K562 (cell line): ENCODE measurements around the gene GPR153. TPM values are rescaled to one million over a fixed set of nuclear protein-coding genes. Genes with fewer than 3 reads are reported as not detected.

ENCODE experiments used
- CEBPZ ChIP-seq: fragments of 150-350 bp; IDR thresholded peaks from 2 replicates; pipeline ENCODE4 v1.6.1; 2014; ENCODE audit warnings: low read depth, mild to moderate bottlenecking, low read length, borderline replicate concordance
- E2F1 ChIP-seq: sonication (generic); formaldehyde crosslinking; IDR thresholded peaks from 2 replicates; pipeline ENCODE4 v1.8.1; 2023; ENCODE audit warnings: mild to moderate bottlenecking, missing genetic modification reagents, moderate library complexity
- EGR1 ChIP-seq: fragments of 450-650 bp; conservative IDR thresholded peaks from 2 replicates; pipeline ENCODE4 v1.6.1; 2017; ENCODE audit warnings: mild to moderate bottlenecking
- GTF3C2 ChIP-seq: IDR thresholded peaks from 3 replicates; pipeline ENCODE4 v1.6.1; 2011; ENCODE audit warnings: borderline replicate concordance, mild to moderate bottlenecking, moderate library complexity; ENCODE audit not compliant: insufficient read length; ENCODE audit errors: extremely low read depth
- MEF2A ChIP-seq: IDR thresholded peaks from 2 replicates; pipeline ENCODE4 v1.6.1; 2011; ENCODE audit warnings: low read depth, mild to moderate bottlenecking, low read length, moderate library complexity; ENCODE audit not compliant: control insufficient read depth
- NFIC ChIP-seq: fragments of 450-650 bp; IDR thresholded peaks from 2 replicates; pipeline ENCODE4 v1.6.1; 2017; ENCODE audit warnings: mild to moderate bottlenecking, inconsistent platforms
- RERE ChIP-seq: sonication (generic); formaldehyde crosslinking; IDR thresholded peaks from 2 replicates; pipeline ENCODE4 v1.8.0; 2023; ENCODE audit warnings: missing genetic modification reagents, mild to moderate bottlenecking, borderline replicate concordance
- ZBTB2 ChIP-seq: fragments of 450-650 bp; IDR thresholded peaks from 2 replicates; pipeline ENCODE4 v1.6.1; 2016; ENCODE audit warnings: antibody characterized with exemption
- ZNF316 ChIP-seq: fragments of 450-650 bp; IDR thresholded peaks from 2 replicates; pipeline ENCODE4 v1.6.1; 2016
- polyA plus RNA-seq, 8 experiments: library from polyadenylated mRNA; depleted of rRNA in 4 of 8; stranded (reverse) in 5 of 8; unstranded in 3 of 8; fragments of >200 nt; fragmentation: Nextera tagmentation in 2 of 8; fragmentation: Illumina TruSeq in 1 of 8; extraction: Ambion mirVana in 2 of 8; extraction: Trizol in 1 of 8; gene quantifications; 2 replicates each; pipeline versions ENCODE4 v1.2.1 to v1.2.3, GENCODE V29; 2011 to 2014; ENCODE audit warnings: inconsistent platforms in 1 of 8, missing spikeins in 1 of 8
- total RNA-seq, 7 experiments: library from RNA; depleted of rRNA in 6 of 7; stranded (reverse); fragments of >200 nt in 6 of 7; fragmentation: Illumina TruSeq in 2 of 7; extraction: Trizol in 2 of 7; gene quantifications; 2 replicates each; pipeline versions ENCODE4 v1.2.1 to v1.2.3, GENCODE V29; 2011 to 2021; ENCODE audit warnings: low replicate concordance in 1 of 7

GPR153 gene
- total and polyA plus RNA-seq, 9 of the 15 experiments (the other 6 are each of a cell fraction or from before 2014, with no cell fraction given): 0.01 to 1.5 (median 0.51) TPM

GRCh38 chr1:6205849-6206519, 54.9 kb downstream of the GPR153 start, which contains the start of gene RNF207 (continued):
- TF ChIP-seq EGR1 (no peak), ZNF316 (no peak), GTF3C2 (no peak), E2F1 (CRISPR knock-in tag) (no peak), NFIC (no peak), CEBPZ (no peak), MEF2A (no peak), ZBTB2 (peak; percentile 43; the same call in 1 of the 2 replicates), RERE (CRISPR knock-in tag) (no peak)
